ENCODE measurements around the gene TGFBR1.

The TGFBR1 gene

GRCh38 chr9:99150451-99151171 lies 45.7 kb downstream of the TGFBR1 start:
- H3K36me3 ChIP-seq (ENCODE audit: control insufficient read depth, insufficient read depth, low read length), result peaks cover 51% of the 10 kb centered on the region

GRCh38 chr9:99154356-99154755 lies 49.4 kb downstream of the TGFBR1 start:
- Histone ChIP-seq H3K9me3 (ENCODE audit: control insufficient read depth, low read length) (no peaks in the 10 kb centered on the region), H3K4me3 (ENCODE audit: extremely low read depth, insufficient read depth, low read length, poor library complexity, severe bottlenecking) (no peak overlapping the region), H3K4me1 (ENCODE audit: control insufficient read depth, insufficient read depth, low read length, poor library complexity, severe bottlenecking) (no peaks in the 10 kb centered on the region), H3K36me3 (ENCODE audit: control insufficient read depth, insufficient read depth, low read length) (peaks cover 14% of the 10 kb centered on the region), H3K27ac (ENCODE audit: low read depth, low read length, severe bottlenecking) (no peak overlapping the region)
- WGBS, 2 experiments (ENCODE audit: insufficient coverage in 2 of 2), result 86 to 89% methylated on average over 3 of the region's 3 CpGs

More at GRCh38 chr9:99150451-99151171, 45.7 kb downstream of the TGFBR1 start:
- Histone ChIP-seq H3K4me1 (ENCODE audit: control insufficient read depth, insufficient read depth, low read length, poor library complexity, severe bottlenecking) (no peaks in the 10 kb centered on the region), H3K27ac (ENCODE audit: low read depth, low read length, severe bottlenecking) (no peak overlapping the region), H3K9me3 (ENCODE audit: control insufficient read depth, low read length) (no peaks in the 10 kb centered on the region), H3K4me3 (ENCODE audit: extremely low read depth, insufficient read depth, low read length, poor library complexity, severe bottlenecking) (no peak overlapping the region)
- 86 to 100% methylated on average over 3 to 6 of the region's 8 CpGs for WGBS, 2 experiments (ENCODE audit: insufficient coverage in 2 of 2)

DNA sequence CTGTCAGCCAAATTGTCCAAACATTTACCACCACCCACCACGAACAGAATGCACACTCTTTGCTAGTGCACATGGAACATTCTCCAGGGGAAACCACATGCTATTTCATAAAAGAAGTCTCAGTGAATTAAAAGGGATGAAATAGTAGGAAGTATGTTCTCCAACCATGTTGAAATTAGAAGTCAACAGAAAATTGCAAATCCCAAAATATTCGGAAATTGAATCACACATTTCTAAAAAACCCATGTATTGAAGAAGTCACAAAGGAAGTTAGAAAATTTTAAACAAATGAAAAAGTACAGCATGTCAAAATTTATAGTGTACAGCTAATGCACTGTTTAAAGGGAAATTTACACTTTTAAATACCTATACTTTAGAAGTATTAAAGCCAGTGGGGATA lies 50.8 kb downstream of the TGFBR1 start:
- Histone ChIP-seq H3K4me1 (ENCODE audit: control insufficient read depth, insufficient read depth, low read length, poor library complexity, severe bottlenecking) (no peaks in the 10 kb centered on the region), H3K4me3 (ENCODE audit: extremely low read depth, insufficient read depth, low read length, poor library complexity, severe bottlenecking) (no peak overlapping the region), H3K36me3 (ENCODE audit: control insufficient read depth, insufficient read depth, low read length) (peaks cover 12% of the 10 kb centered on the region), H3K27ac (ENCODE audit: low read depth, low read length, severe bottlenecking) (no peak overlapping the region), H3K9me3 (ENCODE audit: control insufficient read depth, low read length) (no peaks in the 10 kb centered on the region)
- no CpG with 5 or more reads among the region's 2 CpGs for WGBS, 2 experiments (ENCODE audit: insufficient coverage in 2 of 2)

DNA sequence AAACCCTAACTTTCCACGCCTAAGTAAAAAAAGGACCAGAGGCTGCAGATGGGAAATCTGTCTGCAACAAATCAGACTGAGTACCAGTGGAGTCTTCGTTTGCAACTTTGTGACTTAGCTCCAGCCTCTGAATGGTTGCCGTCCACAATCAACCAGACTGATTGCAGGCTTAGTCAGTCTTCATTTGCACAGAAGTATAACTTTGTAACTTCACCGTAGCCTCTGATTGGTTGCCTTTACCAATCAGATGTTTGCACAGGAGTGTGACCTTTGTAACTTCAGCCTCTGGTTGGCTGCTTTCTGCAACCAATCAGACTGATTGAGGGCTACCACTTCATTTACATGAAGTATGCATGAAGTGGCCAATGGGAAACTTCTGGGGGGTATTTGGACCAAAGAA lies 53.7 kb downstream of the TGFBR1 start:
- Histone ChIP-seq H3K4me1 (ENCODE audit: control insufficient read depth, insufficient read depth, low read length, poor library complexity, severe bottlenecking) (no peaks in the 10 kb centered on the region), H3K36me3 (ENCODE audit: control insufficient read depth, insufficient read depth, low read length) (no peaks in the 10 kb centered on the region), H3K27ac (ENCODE audit: low read depth, low read length, severe bottlenecking) (no peak overlapping the region), H3K9me3 (ENCODE audit: control insufficient read depth, low read length) (no peaks in the 10 kb centered on the region), H3K4me3 (ENCODE audit: extremely low read depth, insufficient read depth, low read length, poor library complexity, severe bottlenecking) (no peak overlapping the region)
- WGBS, 2 experiments (ENCODE audit: insufficient coverage in 2 of 2), result 84 to 90% methylated on average over 3 to 4 of the region's 4 CpGs

- Histone ChIP-seq H3K9me3 (ENCODE audit: control insufficient read depth, low read length) (no peaks in the 10 kb centered on the region), H3K4me1 (ENCODE audit: control insufficient read depth, insufficient read depth, low read length, poor library complexity, severe bottlenecking) (no peaks in the 10 kb centered on the region), H3K27ac (ENCODE audit: low read depth, low read length, severe bottlenecking) (no peak overlapping the region), H3K4me3 (ENCODE audit: extremely low read depth, insufficient read depth, low read length, poor library complexity, severe bottlenecking) (no peak overlapping the region), H3K36me3 (ENCODE audit: control insufficient read depth, insufficient read depth, low read length) (no peaks in the 10 kb centered on the region)
- WGBS, 2 experiments (ENCODE audit: insufficient coverage in 2 of 2), result 94 to 96% methylated on average over 3 to 4 of the region's 6 CpGs
These were observed 55.3 kb downstream of the TGFBR1 start for GRCh38 chr9:99160173-99160572.

GRCh38 chr9:99162759-99163364 lies 57.9 kb downstream of the TGFBR1 start:
- Histone ChIP-seq H3K4me1 (ENCODE audit: control insufficient read depth, insufficient read depth, low read length, poor library complexity, severe bottlenecking) (no peaks in the 10 kb centered on the region), H3K4me3 (ENCODE audit: extremely low read depth, insufficient read depth, low read length, poor library complexity, severe bottlenecking) (no peak overlapping the region), H3K36me3 (ENCODE audit: control insufficient read depth, insufficient read depth, low read length) (no peaks in the 10 kb centered on the region), H3K9me3 (ENCODE audit: control insufficient read depth, low read length) (no peaks in the 10 kb centered on the region), H3K27ac (ENCODE audit: low read depth, low read length, severe bottlenecking) (no peak overlapping the region)
- WGBS, 2 experiments (ENCODE audit: insufficient coverage in 2 of 2), result 20% methylated on average over 1 of the region's 3 CpGs; no CpG with 5 or more reads in 1 of the 2 experiments

DNA sequence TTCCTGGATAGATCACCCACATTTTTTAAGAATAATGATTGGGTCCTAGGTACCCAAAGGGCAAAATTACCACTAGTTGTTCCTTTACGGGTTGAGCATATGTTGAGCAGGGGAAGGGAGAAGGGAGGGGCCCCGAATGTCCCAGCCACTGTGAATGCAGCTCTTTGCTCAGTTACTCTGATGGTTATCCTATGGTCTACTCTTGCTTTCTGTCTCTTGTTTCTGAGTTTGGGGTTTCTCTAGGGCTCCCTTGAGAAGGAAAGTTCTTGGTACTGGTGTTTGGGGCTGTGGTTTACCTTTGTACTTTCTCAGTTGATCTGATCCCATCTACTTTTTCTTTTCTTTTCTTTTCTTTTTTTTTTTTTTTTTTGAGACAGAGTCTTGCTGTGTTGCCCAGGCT lies 61.2 kb downstream of the TGFBR1 start:
- Histone ChIP-seq H3K4me1 (ENCODE audit: control insufficient read depth, insufficient read depth, low read length, poor library complexity, severe bottlenecking) (peaks cover 6% of the 10 kb centered on the region), H3K4me3 (ENCODE audit: extremely low read depth, insufficient read depth, low read length, poor library complexity, severe bottlenecking) (no peak overlapping the region), H3K9me3 (ENCODE audit: control insufficient read depth, low read length) (no peaks in the 10 kb centered on the region), H3K27ac (ENCODE audit: low read depth, low read length, severe bottlenecking) (no peak overlapping the region), H3K36me3 (ENCODE audit: control insufficient read depth, insufficient read depth, low read length) (no peaks in the 10 kb centered on the region)
- WGBS, 2 experiments (ENCODE audit: insufficient coverage in 2 of 2), result 90 to 92% methylated on average over 2 of the region's 2 CpGs

GRCh38 chr9:99167119-99167518 lies 62.2 kb downstream of the TGFBR1 start:
- H3K9me3 ChIP-seq (ENCODE audit: control insufficient read depth, low read length), result no peaks in the 10 kb centered on the region
- no peak overlapping the region for H3K27ac ChIP-seq (ENCODE audit: low read depth, low read length, severe bottlenecking)
- no peaks in the 10 kb centered on the region for H3K36me3 ChIP-seq (ENCODE audit: control insufficient read depth, insufficient read depth, low read length)
- WGBS, 2 experiments (ENCODE audit: insufficient coverage in 2 of 2), result 70% methylated on average over 2 of the region's 4 CpGs; no CpG with 5 or more reads in 1 of the 2 experiments
- H3K4me1 ChIP-seq (ENCODE audit: control insufficient read depth, insufficient read depth, low read length, poor library complexity, severe bottlenecking), result peaks cover 6% of the 10 kb centered on the region
- no peak overlapping the region for H3K4me3 ChIP-seq (ENCODE audit: extremely low read depth, insufficient read depth, low read length, poor library complexity, severe bottlenecking)

- WGBS, 2 experiments (ENCODE audit: insufficient coverage in 2 of 2), result 83 to 100% methylated on average over 1 to 2 of the region's 3 CpGs
- H3K4me3 ChIP-seq (ENCODE audit: extremely low read depth, insufficient read depth, low read length, poor library complexity, severe bottlenecking), result no peak overlapping the region
- H3K36me3 ChIP-seq (ENCODE audit: control insufficient read depth, insufficient read depth, low read length), result no peaks in the 10 kb centered on the region
- no peaks in the 10 kb centered on the region for H3K9me3 ChIP-seq (ENCODE audit: control insufficient read depth, low read length)
- no peak overlapping the region for H3K27ac ChIP-seq (ENCODE audit: low read depth, low read length, severe bottlenecking)
- H3K4me1 ChIP-seq (ENCODE audit: control insufficient read depth, insufficient read depth, low read length, poor library complexity, severe bottlenecking), result peaks cover 6% of the 10 kb centered on the region
These were observed 62.8 kb downstream of the TGFBR1 start for GRCh38 chr9:99167694-99168093.

DNA sequence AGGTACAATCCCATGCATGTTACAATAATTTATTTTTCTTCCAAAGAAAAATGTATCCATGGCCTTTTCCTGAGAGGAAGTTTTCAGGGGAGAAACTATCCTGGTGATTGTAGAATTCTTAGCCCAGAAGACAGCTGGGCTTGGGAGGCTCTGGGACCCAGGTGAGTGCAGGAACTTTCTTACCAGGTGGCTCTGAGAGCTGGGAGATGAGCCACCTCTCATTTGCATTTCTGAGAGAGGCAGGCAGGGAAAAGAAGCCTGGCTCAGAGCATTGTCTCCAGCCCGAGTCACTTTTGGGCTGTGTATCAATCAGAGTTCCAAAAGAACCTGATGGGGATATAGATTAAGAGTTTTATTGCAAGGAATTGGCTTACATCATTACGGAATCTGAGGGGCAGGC lies 64.2 kb downstream of the TGFBR1 start:
- Histone ChIP-seq H3K9me3 (ENCODE audit: control insufficient read depth, low read length) (no peaks in the 10 kb centered on the region), H3K4me3 (ENCODE audit: extremely low read depth, insufficient read depth, low read length, poor library complexity, severe bottlenecking) (no peak overlapping the region), H3K27ac (ENCODE audit: low read depth, low read length, severe bottlenecking) (no peak overlapping the region), H3K4me1 (ENCODE audit: control insufficient read depth, insufficient read depth, low read length, poor library complexity, severe bottlenecking) (peaks cover 6% of the 10 kb centered on the region), H3K36me3 (ENCODE audit: control insufficient read depth, insufficient read depth, low read length) (no peaks in the 10 kb centered on the region)
- 43 to 60% methylated on average over 2 of the region's 2 CpGs for WGBS, 2 experiments (ENCODE audit: insufficient coverage in 2 of 2)

Measured in mesodermal cell (in vitro differentiated cells).